Prostate gland (tissue), 2 donors: ENCODE results near the gene ITGAX.
"Not testable (repeated sequence)": the region's sequence is repeated elsewhere in the genome, so short reads cannot be mapped to it uniquely, and the experiment has no call there.

Experiments
- POLR2A ChIP-seq: fragments of 450-650 bp; IDR thresholded peaks from one replicate; pipeline ENCODE4 v1.6.1; 2016; ENCODE audit warnings: antibody characterized with exemption, mild to moderate bottlenecking
- POLR2AphosphoS5 ChIP-seq: sonication (generic); formaldehyde crosslinking; IDR thresholded peaks from one replicate; pipeline ENCODE4 v1.6.1; 2017; ENCODE audit warnings: antibody characterized with exemption
- TF ChIP-seq, protein P1 (sequence below), 4 experiments: fragments of 200-600 bp in 2 of 4; fragments of 450-650 bp in 2 of 4; sonication (generic) in 2 of 4; IDR thresholded peaks; 1 replicate in 3 of 4; 2 replicates in 1 of 4; pipeline ENCODE4 v1.5.1; 2016 to 2019; ENCODE audit warnings: antibody characterized with exemption in 4 of 4, mild to moderate bottlenecking in 2 of 4, moderate library complexity in 2 of 4

DNA sequence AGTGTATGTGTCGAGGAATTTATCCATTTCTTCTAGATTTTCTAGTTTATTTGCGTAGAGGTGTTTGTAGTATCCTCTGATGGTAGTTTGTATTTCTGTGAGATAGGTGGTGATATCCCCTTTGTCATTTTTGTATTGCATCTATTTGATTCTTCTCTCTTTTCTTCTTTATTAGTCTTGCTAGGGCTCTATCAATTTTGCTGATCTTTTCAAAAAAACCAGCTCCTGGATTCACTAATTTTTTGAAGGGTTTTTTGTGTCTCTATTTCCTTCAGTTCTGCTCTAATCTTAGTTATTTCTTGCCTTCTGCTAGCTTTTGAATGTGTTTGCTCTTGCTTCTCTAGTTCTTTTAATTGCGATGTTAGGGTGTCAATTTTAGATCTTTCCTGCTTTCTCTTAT is 46.6 kb upstream of the ITGAX start:
- TF ChIP-seq, protein P1, sequence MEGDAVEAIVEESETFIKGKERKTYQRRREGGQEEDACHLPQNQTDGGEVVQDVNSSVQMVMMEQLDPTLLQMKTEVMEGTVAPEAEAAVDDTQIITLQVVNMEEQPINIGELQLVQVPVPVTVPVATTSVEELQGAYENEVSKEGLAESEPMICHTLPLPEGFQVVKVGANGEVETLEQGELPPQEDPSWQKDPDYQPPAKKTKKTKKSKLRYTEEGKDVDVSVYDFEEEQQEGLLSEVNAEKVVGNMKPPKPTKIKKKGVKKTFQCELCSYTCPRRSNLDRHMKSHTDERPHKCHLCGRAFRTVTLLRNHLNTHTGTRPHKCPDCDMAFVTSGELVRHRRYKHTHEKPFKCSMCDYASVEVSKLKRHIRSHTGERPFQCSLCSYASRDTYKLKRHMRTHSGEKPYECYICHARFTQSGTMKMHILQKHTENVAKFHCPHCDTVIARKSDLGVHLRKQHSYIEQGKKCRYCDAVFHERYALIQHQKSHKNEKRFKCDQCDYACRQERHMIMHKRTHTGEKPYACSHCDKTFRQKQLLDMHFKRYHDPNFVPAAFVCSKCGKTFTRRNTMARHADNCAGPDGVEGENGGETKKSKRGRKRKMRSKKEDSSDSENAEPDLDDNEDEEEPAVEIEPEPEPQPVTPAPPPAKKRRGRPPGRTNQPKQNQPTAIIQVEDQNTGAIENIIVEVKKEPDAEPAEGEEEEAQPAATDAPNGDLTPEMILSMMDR (IDR thresholded peaks at IDR 0.05), result not testable (repeated sequence)
- not testable (repeated sequence) for TF ChIP-seq POLR2AphosphoS5, POLR2A
